Panc1 (cell line): ENCODE data around the gene CDK5RAP3.

Experiments
- POLR2AphosphoS5 ChIP-seq: IDR thresholded peaks from 2 replicates; pipeline ENCODE4 v1.6.1; 2012; ENCODE audit warnings: mild to moderate bottlenecking, low read depth, low read length, moderate library complexity
- SIN3A ChIP-seq: IDR thresholded peaks from 2 replicates; pipeline ENCODE4 v1.6.1; 2012; ENCODE audit warnings: low read depth, mild to moderate bottlenecking, low read length, moderate library complexity, borderline replicate concordance; ENCODE audit not compliant: insufficient read depth
- TCF7L2 ChIP-seq: IDR thresholded peaks from 2 replicates; pipeline ENCODE4 v1.6.1; 2011; ENCODE audit warnings: mild to moderate bottlenecking, low read depth, low read length, inconsistent platforms
- TF ChIP-seq, protein P1 (sequence below): fragments of 450-650 bp; IDR thresholded peaks from 2 replicates; pipeline ENCODE4 v1.5.1; 2017; ENCODE audit warnings: mild to moderate bottlenecking
- TF ChIP-seq, protein P2 (sequence below), 2 experiments: IDR thresholded peaks; 2 replicates each; pipeline ENCODE4 v1.6.1; 2011 to 2012; ENCODE audit warnings: low read depth in 2 of 2, control low read depth in 1 of 2, low read length in 1 of 2, mild to moderate bottlenecking in 1 of 2, moderate library complexity in 1 of 2; ENCODE audit not compliant: insufficient read depth in 1 of 2

DNA sequence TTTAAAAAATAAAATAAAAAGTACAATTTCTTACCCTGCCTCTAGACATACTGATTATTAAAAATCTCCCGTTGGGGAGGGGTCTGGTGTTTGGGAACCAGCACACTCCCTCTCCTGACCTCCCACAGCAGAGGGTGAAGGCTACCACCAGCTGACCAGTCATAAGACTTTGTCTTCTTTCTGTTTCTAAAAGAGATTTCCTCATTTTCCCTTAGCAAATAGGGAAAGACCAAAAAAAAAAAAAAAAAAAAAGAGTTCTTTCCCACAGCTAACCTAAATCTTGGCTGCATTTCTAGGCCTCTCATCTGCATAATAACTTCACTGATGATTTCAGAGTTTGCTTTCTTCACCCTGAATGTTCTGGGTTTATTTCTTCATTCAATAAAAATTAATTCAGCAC lies 30.3 kb downstream of the CDK5RAP3 start:
- TF ChIP-seq, protein P1, sequence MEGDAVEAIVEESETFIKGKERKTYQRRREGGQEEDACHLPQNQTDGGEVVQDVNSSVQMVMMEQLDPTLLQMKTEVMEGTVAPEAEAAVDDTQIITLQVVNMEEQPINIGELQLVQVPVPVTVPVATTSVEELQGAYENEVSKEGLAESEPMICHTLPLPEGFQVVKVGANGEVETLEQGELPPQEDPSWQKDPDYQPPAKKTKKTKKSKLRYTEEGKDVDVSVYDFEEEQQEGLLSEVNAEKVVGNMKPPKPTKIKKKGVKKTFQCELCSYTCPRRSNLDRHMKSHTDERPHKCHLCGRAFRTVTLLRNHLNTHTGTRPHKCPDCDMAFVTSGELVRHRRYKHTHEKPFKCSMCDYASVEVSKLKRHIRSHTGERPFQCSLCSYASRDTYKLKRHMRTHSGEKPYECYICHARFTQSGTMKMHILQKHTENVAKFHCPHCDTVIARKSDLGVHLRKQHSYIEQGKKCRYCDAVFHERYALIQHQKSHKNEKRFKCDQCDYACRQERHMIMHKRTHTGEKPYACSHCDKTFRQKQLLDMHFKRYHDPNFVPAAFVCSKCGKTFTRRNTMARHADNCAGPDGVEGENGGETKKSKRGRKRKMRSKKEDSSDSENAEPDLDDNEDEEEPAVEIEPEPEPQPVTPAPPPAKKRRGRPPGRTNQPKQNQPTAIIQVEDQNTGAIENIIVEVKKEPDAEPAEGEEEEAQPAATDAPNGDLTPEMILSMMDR, result no peak
- TF ChIP-seq TCF7L2 (no peak), POLR2AphosphoS5 (no peak), SIN3A (no peak)
- TF ChIP-seq, protein P2, sequence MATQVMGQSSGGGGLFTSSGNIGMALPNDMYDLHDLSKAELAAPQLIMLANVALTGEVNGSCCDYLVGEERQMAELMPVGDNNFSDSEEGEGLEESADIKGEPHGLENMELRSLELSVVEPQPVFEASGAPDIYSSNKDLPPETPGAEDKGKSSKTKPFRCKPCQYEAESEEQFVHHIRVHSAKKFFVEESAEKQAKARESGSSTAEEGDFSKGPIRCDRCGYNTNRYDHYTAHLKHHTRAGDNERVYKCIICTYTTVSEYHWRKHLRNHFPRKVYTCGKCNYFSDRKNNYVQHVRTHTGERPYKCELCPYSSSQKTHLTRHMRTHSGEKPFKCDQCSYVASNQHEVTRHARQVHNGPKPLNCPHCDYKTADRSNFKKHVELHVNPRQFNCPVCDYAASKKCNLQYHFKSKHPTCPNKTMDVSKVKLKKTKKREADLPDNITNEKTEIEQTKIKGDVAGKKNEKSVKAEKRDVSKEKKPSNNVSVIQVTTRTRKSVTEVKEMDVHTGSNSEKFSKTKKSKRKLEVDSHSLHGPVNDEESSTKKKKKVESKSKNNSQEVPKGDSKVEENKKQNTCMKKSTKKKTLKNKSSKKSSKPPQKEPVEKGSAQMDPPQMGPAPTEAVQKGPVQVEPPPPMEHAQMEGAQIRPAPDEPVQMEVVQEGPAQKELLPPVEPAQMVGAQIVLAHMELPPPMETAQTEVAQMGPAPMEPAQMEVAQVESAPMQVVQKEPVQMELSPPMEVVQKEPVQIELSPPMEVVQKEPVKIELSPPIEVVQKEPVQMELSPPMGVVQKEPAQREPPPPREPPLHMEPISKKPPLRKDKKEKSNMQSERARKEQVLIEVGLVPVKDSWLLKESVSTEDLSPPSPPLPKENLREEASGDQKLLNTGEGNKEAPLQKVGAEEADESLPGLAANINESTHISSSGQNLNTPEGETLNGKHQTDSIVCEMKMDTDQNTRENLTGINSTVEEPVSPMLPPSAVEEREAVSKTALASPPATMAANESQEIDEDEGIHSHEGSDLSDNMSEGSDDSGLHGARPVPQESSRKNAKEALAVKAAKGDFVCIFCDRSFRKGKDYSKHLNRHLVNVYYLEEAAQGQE (IDR thresholded peaks at IDR 0.05; ENCODE audit: insufficient read depth in 1 of 2, low read depth in 2 of 2, low read length in 1 of 2), result no peak
